Right atrium auricular region (tissue), 2 donors: ENCODE measurements around the gene DLG3. TPM values are rescaled to one million over a fixed set of nuclear protein-coding genes. Genes with fewer than 3 reads are reported as not detected.

Experiments used
- DNase-seq: peaks from one replicate; pipeline ENCODE4 v3.0.0-alpha.2; 2019; ENCODE audit warnings: low spot score
- H3K27ac ChIP-seq, 2 donors: fragments of 200-600 bp; sonication (generic); 1 replicate in 1 of 2; 2 replicates in 1 of 2; pipeline ENCODE4 v1.5.1; 2016 to 2019
- H3K27me3 ChIP-seq, 2 donors: fragments of 200-600 bp; sonication (generic); one replicate each; pipeline versions ENCODE4 v1.5.1 to v1.6.0; 2017 to 2019
- H3K36me3 ChIP-seq: fragments of 200-600 bp; sonication (generic); one replicate; pipeline ENCODE4 v1.5.1; 2016
- H3K4me1 ChIP-seq, 2 donors: fragments of 200-600 bp; sonication (generic); one replicate each; pipeline versions ENCODE4 v1.5.1 to v1.6.0; 2017 to 2019
- H3K4me3 ChIP-seq, 2 donors: fragments of 200-600 bp; sonication (generic); 1 replicate in 1 of 2; 2 replicates in 1 of 2; pipeline ENCODE4 v1.5.1; 2017 to 2019; ENCODE audit warnings: mild to moderate bottlenecking in 1 of 2, moderate library complexity in 1 of 2
- H3K9me3 ChIP-seq, 2 donors: fragments of 200-600 bp; sonication (generic); one replicate each; pipeline ENCODE4 v1.5.1; 2019
- total RNA-seq, 2 donors: library from RNA; depleted of rRNA; stranded (reverse); fragments of >200 nt; gene quantifications; one replicate each; pipeline ENCODE4 v1.1.0, GENCODE V29; 2016
- TF ChIP-seq, protein P1 (sequence below), 2 donors: fragments of 200-600 bp; sonication (generic); IDR thresholded peaks; one replicate each; pipeline ENCODE4 v1.5.1; 2019; ENCODE audit warnings: antibody characterized with exemption in 2 of 2

Gene DLG3
- total RNA-seq, 2 donors from 2014 or later = 8.8 to 34.6 TPM

DNA sequence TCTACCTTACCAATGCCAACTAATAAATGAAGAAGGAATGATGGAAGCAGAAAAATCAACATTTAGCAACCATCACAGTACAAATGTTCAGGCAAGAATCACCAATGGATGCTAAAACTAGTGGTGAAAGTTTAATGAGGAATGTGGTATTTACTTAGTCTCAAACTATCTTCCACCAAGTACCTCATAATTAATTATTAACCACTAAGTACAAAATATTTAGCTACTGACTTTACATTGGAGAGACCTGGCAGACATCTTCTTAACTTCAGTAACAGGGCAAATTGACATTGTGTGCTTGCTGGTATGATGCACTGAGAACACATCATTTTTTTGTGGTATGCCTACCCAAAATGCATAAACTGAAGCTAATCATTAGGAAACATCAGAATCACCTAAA, 82.4 kb downstream of the DLG3 start:
- no peak for DNase-seq
- H3K4me3 ChIP-seq = no peak overlapping the region
- TF ChIP-seq, protein P1, sequence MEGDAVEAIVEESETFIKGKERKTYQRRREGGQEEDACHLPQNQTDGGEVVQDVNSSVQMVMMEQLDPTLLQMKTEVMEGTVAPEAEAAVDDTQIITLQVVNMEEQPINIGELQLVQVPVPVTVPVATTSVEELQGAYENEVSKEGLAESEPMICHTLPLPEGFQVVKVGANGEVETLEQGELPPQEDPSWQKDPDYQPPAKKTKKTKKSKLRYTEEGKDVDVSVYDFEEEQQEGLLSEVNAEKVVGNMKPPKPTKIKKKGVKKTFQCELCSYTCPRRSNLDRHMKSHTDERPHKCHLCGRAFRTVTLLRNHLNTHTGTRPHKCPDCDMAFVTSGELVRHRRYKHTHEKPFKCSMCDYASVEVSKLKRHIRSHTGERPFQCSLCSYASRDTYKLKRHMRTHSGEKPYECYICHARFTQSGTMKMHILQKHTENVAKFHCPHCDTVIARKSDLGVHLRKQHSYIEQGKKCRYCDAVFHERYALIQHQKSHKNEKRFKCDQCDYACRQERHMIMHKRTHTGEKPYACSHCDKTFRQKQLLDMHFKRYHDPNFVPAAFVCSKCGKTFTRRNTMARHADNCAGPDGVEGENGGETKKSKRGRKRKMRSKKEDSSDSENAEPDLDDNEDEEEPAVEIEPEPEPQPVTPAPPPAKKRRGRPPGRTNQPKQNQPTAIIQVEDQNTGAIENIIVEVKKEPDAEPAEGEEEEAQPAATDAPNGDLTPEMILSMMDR (IDR thresholded peaks at IDR 0.05) = no peak

DNA sequence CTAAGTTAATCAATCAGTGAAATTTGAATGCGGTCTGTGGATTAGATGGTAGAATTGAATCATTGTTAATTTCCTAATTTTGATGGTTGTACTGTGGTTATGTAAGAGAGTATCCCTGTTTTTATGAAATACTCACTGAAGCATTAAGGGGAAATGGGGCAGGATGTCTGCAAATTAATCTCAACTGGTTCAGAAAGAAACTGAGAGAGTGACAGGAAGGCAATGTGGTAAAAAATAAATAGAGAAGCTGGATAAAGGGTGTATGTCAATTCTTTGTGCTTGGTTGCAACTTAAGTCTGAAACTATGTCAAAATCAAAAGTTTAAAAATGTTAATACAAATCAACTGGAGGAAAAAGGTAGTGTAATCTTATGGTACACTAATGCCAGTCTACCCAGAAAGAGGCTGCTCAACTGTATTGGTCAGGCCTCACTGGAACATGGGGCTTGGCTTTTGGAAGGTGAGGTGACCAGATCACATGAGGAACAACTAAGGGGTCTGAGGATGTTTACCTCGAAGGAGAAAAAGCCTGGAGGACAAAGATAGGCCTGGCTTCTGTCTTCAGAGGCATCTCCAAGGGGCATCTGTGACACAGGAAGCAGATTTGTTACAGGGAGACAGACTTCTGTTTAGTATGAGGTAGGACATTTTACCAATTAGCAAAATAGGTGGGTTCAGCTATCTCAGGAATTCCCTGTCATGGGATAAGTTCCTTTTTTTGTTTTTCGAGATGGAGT, 83.1 kb downstream of the DLG3 start:
- Histone ChIP-seq H3K27me3 (no peaks in the 10 kb centered on the region), H3K4me1 (no peaks in the 10 kb centered on the region), H3K36me3 (no peaks in the 10 kb centered on the region), H3K9me3 (no peaks in the 10 kb centered on the region), H3K27ac (no peak overlapping the region), H3K4me3 (no peak overlapping the region)
- no peak for DNase-seq
- TF ChIP-seq, protein P1 (IDR thresholded peaks at IDR 0.05) = no peak

More for the DNA sequence above, 82.4 kb downstream of the DLG3 start:
- Histone ChIP-seq H3K36me3 (no peaks in the 10 kb centered on the region), H3K4me1 (no peaks in the 10 kb centered on the region), H3K27ac (no peak overlapping the region), H3K9me3 (no peaks in the 10 kb centered on the region), H3K27me3 (no peaks in the 10 kb centered on the region)

DNA sequence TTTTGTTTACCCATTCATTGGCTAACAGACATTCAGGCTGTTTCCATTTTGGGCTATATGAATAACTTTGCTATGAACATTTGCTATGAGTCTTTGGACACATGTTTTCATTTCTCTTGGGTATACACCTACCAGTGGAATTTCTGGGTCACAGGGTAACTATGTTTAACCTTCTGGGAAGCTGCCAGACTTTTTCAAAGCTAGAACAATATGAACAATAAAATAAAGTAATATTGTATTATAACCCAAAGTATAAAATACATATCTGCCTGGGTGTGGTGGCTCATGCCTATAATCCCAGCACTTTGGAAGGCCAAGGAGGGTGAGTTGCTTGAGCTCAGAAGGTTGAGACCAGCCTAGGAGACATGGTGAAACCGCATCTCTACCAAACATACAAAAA, 90.6 kb downstream of the DLG3 start:
- TF ChIP-seq, protein P1 (IDR thresholded peaks at IDR 0.05) = no peak
- Histone ChIP-seq H3K36me3 (no peaks in the 10 kb centered on the region), H3K4me3 (no peak overlapping the region), H3K4me1 (no peaks in the 10 kb centered on the region), H3K9me3 (no peaks in the 10 kb centered on the region), H3K27ac (no peak overlapping the region), H3K27me3 (no peaks in the 10 kb centered on the region)
- DNase-seq = no peak

DNA sequence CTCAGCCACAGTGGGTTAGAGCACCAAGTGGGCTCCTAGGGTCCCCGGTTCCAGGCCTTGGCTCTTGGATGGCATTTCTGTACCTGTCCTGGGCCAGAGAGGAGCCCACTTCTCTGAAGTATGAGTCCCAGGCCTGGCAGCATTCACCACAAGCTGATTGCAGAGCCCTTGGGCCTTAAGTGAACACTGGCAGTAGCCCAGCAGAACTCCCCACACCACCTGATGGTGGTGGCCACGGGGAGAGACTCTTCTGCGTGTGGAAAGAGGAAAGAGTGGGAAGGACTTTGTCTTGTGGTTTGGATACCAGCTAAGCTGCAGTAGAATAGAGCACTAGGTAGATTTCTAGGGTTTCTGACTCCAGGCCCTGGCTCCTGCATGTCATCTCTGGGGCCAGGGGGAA, 104.8 kb downstream of the DLG3 start:
- no peaks in the 10 kb centered on the region for H3K9me3 ChIP-seq
- H3K4me1 ChIP-seq = no peaks in the 10 kb centered on the region
- no peaks in the 10 kb centered on the region for H3K27me3 ChIP-seq
- TF ChIP-seq, protein P1 (IDR thresholded peaks at IDR 0.05) = no peak
- DNase-seq = no peak
- H3K4me3 ChIP-seq = no peak overlapping the region
- no peaks in the 10 kb centered on the region for H3K36me3 ChIP-seq
- no peak overlapping the region for H3K27ac ChIP-seq

DNA sequence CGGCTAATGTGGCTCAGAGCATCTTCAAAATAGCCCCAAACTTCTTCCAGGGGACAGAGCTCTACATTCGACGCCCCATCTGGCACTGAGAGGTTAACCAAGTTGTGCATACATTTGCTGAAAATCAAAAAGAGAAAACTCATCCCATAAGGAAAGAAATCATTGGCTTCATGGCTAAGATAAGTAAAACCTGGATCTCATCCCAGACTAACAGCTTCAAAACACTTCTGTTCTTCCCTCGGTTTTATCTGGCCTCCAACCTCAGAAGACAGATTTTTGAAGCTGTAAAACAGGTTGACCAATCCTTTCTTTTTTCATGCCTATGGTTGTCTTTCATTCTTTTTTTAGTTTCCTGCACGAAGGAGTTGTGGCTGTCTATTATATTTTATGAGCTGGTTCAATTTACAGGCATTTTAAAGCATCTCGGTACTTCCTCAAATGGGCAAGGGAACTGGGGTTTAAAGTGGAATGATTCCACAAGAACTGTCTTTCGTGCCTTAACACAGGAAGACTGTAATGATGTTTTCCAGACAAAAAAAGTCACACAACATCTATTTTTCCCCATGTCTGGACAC, 107.6 kb downstream of the DLG3 start:
- no peak overlapping the region for H3K4me3 ChIP-seq
- H3K27ac ChIP-seq = no peak overlapping the region
- no peak for DNase-seq
- no peaks in the 10 kb centered on the region for H3K36me3 ChIP-seq
- no peaks in the 10 kb centered on the region for H3K9me3 ChIP-seq
- no peaks in the 10 kb centered on the region for H3K27me3 ChIP-seq
- TF ChIP-seq, protein P1 (IDR thresholded peaks at IDR 0.05) = no peak
- no peaks in the 10 kb centered on the region for H3K4me1 ChIP-seq
